MCF 10A (cell line): Measurements from ENCODE around the gene KIAA1614. TPM values are rescaled to one million over a fixed set of nuclear protein-coding genes. Genes with fewer than 3 reads are reported as not detected.
"Not testable (repeated sequence)": the region's sequence is repeated elsewhere in the genome, so short reads cannot be mapped to it uniquely, and the experiment has no call there.

Source experiments
- BruUV-seq: library from RNA; stranded (reverse); fragments of 400-500 nt; replicated peaks from 2 replicates; lab custom pipeline; 2021; lab: Mats Ljungman, UMichigan
- CTCF ChIA-PET: fragments of 300-600 bp; sonication (Branson Sonifier 250); formaldehyde crosslinking; extraction: SDS; loops from one replicate; lab custom pipeline; 2021; ENCODE audit warnings: antibody characterized with exemption, inconsistent platforms; lab: Yijun Ruan, JAX
- POLR2A ChIA-PET: fragments of 300-600, 350-650 bp; sonication (Branson Sonifier 250); formaldehyde crosslinking; extraction: SDS; loops from one replicate; lab custom pipeline; 2020; ENCODE audit warnings: antibody characterized with exemption, inconsistent platforms; lab: Yijun Ruan, JAX
- DNase-seq: peaks from one replicate; pipeline ENCODE4 v3.0.0-alpha.2; 2018; ENCODE audit not compliant: unreplicated experiment
- H3K27ac Mint-ChIP-seq: one replicate; pipeline ENCODE4 v1.8.0; 2022; ENCODE audit warnings: mild to moderate bottlenecking, low read depth, mixed read lengths; ENCODE audit not compliant: unreplicated experiment
- H3K27me3 Mint-ChIP-seq: one replicate; pipeline ENCODE4 v1.8.0; 2022; ENCODE audit warnings: mixed read lengths; ENCODE audit not compliant: insufficient read depth, unreplicated experiment
- H3K36me3 Mint-ChIP-seq: one replicate; pipeline ENCODE4 v1.8.0; 2022; ENCODE audit warnings: mild to moderate bottlenecking, moderate library complexity, mixed read lengths; ENCODE audit not compliant: insufficient read depth, unreplicated experiment
- H3K4me1 Mint-ChIP-seq: one replicate; pipeline ENCODE4 v1.8.0; 2022; ENCODE audit warnings: mixed read lengths; ENCODE audit not compliant: insufficient read depth, unreplicated experiment
- H3K4me3 Mint-ChIP-seq: one replicate; pipeline ENCODE4 v1.8.0; 2022; ENCODE audit warnings: mild to moderate bottlenecking, moderate library complexity, mixed read lengths; ENCODE audit not compliant: unreplicated experiment
- H3K9me3 Mint-ChIP-seq: one replicate; pipeline ENCODE4 v1.8.0; 2022; ENCODE audit warnings: mixed read lengths; ENCODE audit not compliant: unreplicated experiment
- CTCF ChIP-seq: fragments of 200-600 bp; IDR thresholded peaks from one replicate; pipeline ENCODE4 v1.8.0; 2022; ENCODE audit warnings: antibody characterized with exemption, mild to moderate bottlenecking; ENCODE audit not compliant: unreplicated experiment
- intact Hi-C: fragments of 100-400 bp; cut with micrococcal nuclease; formaldehyde crosslinking; loops from 2 replicates; pipeline ENCODE4 v1.14.1; 2022
- total RNA-seq: library from RNA; stranded (reverse); gene quantifications from 2 replicates; pipeline ENCODE4 v1.2.3, GENCODE V29; 2022

KIAA1614 gene
- total RNA-seq, 1 experiment from 2014 or later, result 1.1 TPM

GRCh38 chr1:180956028-180956640, 43.4 kb downstream of the KIAA1614 start:
- POLR2A ChIA-PET, result interaction anchor here (0.6 to 1.7 kb wide), 4 partner anchors 8 to 1457 kb away, joined by 3 to 4 read pairs (median 3); partner anchors contain the start of gene STX6
- peak overlapping the region; percentile 8 for H3K27ac Mint-ChIP-seq
- no peaks in the 10 kb centered on the region for H3K9me3 Mint-ChIP-seq
- no peak for DNase-seq
- no peak for TF ChIP-seq CTCF
- intact Hi-C loops, result no loop called here
- H3K4me3 Mint-ChIP-seq, result no peak overlapping the region
- no peaks in the 10 kb centered on the region for H3K27me3 Mint-ChIP-seq
- no TSS peak for BruUV-seq
- CTCF ChIA-PET, result interaction anchor here (0.7 to 1.0 kb wide), 4 partner anchors 12 to 187 kb away, joined by 3 to 4 read pairs (median 3); no protein-coding TSS in a partner anchor
- H3K4me1 Mint-ChIP-seq, result peaks cover 5% of the 10 kb centered on the region
- H3K36me3 Mint-ChIP-seq, result peaks cover 31% of the 10 kb centered on the region

- POLR2A ChIA-PET, H3K9me3 Mint-ChIP-seq, H3K27me3 Mint-ChIP-seq, DNase-seq, intact Hi-C loops, BruUV-seq, H3K4me1 Mint-ChIP-seq, H3K27ac Mint-ChIP-seq, H3K4me3 Mint-ChIP-seq, CTCF ChIA-PET: not testable (repeated sequence)
- H3K36me3 Mint-ChIP-seq, result peaks cover 38% of the 10 kb centered on the region
These were observed 46.9 kb downstream of the KIAA1614 start for GRCh38 chr1:180959620-180960019.

- intact Hi-C loops, result no loop called here
- H3K27ac Mint-ChIP-seq, result no peak overlapping the region
- no peak for DNase-seq
- no peak overlapping the region for H3K4me3 Mint-ChIP-seq
- no peaks in the 10 kb centered on the region for H3K4me1 Mint-ChIP-seq
- peaks cover 48% of the 10 kb centered on the region for H3K36me3 Mint-ChIP-seq
- H3K9me3 Mint-ChIP-seq, result no peaks in the 10 kb centered on the region
- ChIA-PET POLR2A (interaction anchor here (1.8 to 2.5 kb wide), 2 partner anchors 8 to 54 kb away, joined by 9 to 10 read pairs; no protein-coding TSS in a partner anchor), CTCF (interaction anchor here (0.7 to 2.2 kb wide), 4 partner anchors 15 to 183 kb away, joined by 3 to 10 read pairs (median 6); no protein-coding TSS in a partner anchor)
- no TSS peak for BruUV-seq
- no peak for TF ChIP-seq CTCF
- H3K27me3 Mint-ChIP-seq, result no peaks in the 10 kb centered on the region
These were observed 48.9 kb downstream of the KIAA1614 start for GRCh38 chr1:180961622-180962021.

GRCh38 chr1:180962178-180962577, 49.5 kb downstream of the KIAA1614 start:
- CTCF ChIA-PET, result interaction anchor here (0.7 to 2.2 kb wide), 6 partner anchors 8 to 182 kb away, joined by 3 to 10 read pairs (median 3); no protein-coding TSS in a partner anchor
- Mint-ChIP-seq H3K9me3 (no peaks in the 10 kb centered on the region), H3K4me1 (no peaks in the 10 kb centered on the region), H3K27ac (no peak overlapping the region), H3K27me3 (no peaks in the 10 kb centered on the region), H3K36me3 (peaks cover 53% of the 10 kb centered on the region), H3K4me3 (no peak overlapping the region)
- TF ChIP-seq CTCF, result no peak
- no peak for DNase-seq
- POLR2A ChIA-PET, result interaction anchor here (0.8 to 2.5 kb wide), 3 partner anchors 9 to 447 kb away, joined by 3 to 10 read pairs (median 9); no protein-coding TSS in a partner anchor
- intact Hi-C loops, result no loop called here
- BruUV-seq, result no TSS peak
